Fibroblast of lung (primary cell): ENCODE measurements around the gene RHBDD1.

Experiments
- EZH2 ChIP-seq: IDR thresholded peaks from 2 replicates; pipeline ENCODE4 v1.5.1; 2012; ENCODE audit warnings: low read length, control low read depth, mild to moderate bottlenecking; ENCODE audit errors: missing control alignments
- TF ChIP-seq, protein P1 (sequence below), 2 donors: IDR thresholded peaks in 1 of 2; conservative IDR thresholded peaks in 1 of 2; 1 replicate in 1 of 2; 2 replicates in 1 of 2; pipeline ENCODE4 v1.5.1; 2011 to 2012; ENCODE audit warnings: low read length in 2 of 2, control low read depth in 1 of 2, inconsistent platforms in 1 of 2, low read depth in 1 of 2, mild to moderate bottlenecking in 1 of 2

DNA sequence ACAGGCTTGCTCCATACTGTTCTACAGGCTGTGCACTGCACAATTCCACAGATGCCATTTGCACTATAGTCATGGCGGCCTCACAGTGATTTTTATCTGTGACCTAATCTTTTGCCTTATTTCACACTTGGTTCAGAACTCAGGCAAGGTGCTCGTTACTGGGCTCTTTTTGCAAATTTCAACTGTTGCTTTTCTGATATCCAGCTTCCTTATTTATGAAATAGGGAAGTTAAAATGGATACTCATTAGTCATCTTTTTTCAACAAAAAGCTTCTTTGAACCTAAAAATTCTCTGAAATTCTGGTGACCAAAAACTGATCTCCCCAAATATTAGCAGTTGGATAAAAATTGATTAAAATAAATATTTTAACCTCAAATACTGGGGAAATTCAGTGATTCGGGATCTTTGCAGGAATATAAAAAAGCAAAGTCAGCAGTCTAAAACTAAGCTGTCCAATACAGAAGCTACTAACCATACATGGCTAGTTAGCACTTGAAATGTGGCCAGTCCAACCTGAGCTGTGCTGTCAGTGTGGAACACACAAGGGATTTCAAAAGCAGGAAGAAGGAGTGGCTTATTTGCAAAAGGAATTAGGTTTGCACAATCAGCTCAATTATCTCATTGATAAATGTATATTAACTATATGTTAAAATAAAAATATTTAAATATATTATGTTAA, 193.7 kb downstream of the RHBDD1 start:
- no peak for TF ChIP-seq EZH2
- TF ChIP-seq, protein P1, sequence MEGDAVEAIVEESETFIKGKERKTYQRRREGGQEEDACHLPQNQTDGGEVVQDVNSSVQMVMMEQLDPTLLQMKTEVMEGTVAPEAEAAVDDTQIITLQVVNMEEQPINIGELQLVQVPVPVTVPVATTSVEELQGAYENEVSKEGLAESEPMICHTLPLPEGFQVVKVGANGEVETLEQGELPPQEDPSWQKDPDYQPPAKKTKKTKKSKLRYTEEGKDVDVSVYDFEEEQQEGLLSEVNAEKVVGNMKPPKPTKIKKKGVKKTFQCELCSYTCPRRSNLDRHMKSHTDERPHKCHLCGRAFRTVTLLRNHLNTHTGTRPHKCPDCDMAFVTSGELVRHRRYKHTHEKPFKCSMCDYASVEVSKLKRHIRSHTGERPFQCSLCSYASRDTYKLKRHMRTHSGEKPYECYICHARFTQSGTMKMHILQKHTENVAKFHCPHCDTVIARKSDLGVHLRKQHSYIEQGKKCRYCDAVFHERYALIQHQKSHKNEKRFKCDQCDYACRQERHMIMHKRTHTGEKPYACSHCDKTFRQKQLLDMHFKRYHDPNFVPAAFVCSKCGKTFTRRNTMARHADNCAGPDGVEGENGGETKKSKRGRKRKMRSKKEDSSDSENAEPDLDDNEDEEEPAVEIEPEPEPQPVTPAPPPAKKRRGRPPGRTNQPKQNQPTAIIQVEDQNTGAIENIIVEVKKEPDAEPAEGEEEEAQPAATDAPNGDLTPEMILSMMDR (conservative IDR thresholded peaks at IDR 0.05 in 1 of 2, IDR thresholded peaks at IDR 0.05 in 1 of 2; ENCODE audit: low read depth in 1 of 2, low read length in 2 of 2): no peak
